Vagina (tissue), 2 donors: Measurements from ENCODE around the gene FZD10. TPM values are rescaled to one million over a fixed set of nuclear protein-coding genes. Genes with fewer than 3 reads are reported as not detected.

Source experiments
- DNase-seq, 2 donors: peaks; one replicate each; pipeline ENCODE4 v3.0.0-alpha.2; 2017; ENCODE audit errors: extremely low spot score in 2 of 2
- H3K27ac ChIP-seq: fragments of 200-600 bp; sonication (generic); one replicate; pipeline ENCODE4 v1.5.1; 2019
- H3K27me3 ChIP-seq: fragments of 200-600 bp; sonication (generic); one replicate; pipeline ENCODE4 v1.5.1; 2019
- H3K36me3 ChIP-seq, 2 donors: fragments of 200-600 bp; sonication (generic); one replicate each; pipeline ENCODE4 v1.5.1; 2017 to 2019
- H3K4me1 ChIP-seq: fragments of 200-600 bp; sonication (generic); one replicate; pipeline ENCODE4 v1.5.1; 2019
- H3K4me3 ChIP-seq, 2 donors: fragments of 200-600 bp; sonication (generic); 1 replicate in 1 of 2; 2 replicates in 1 of 2; pipeline ENCODE4 v1.5.1; 2016 to 2019
- H3K9me3 ChIP-seq: fragments of 200-600 bp; sonication (generic); one replicate; pipeline ENCODE4 v1.5.1; 2019
- POLR2A ChIP-seq, 2 donors: fragments of 450-650 bp; IDR thresholded peaks; one replicate each; pipeline ENCODE4 v1.6.1; 2017; ENCODE audit warnings: antibody characterized with exemption in 2 of 2, mild to moderate bottlenecking in 2 of 2, moderate library complexity in 2 of 2
- POLR2AphosphoS5 ChIP-seq, 2 donors: sonication (generic); formaldehyde crosslinking; IDR thresholded peaks; one replicate each; pipeline ENCODE4 v1.9.0; 2017; ENCODE audit warnings: antibody characterized with exemption in 2 of 2, mild to moderate bottlenecking in 2 of 2, low read depth in 1 of 2; ENCODE audit not compliant: insufficient read depth in 1 of 2
- intact Hi-C: fragments of 100-400 bp; cut with DNase I; formaldehyde crosslinking; loops from one replicate; pipeline ENCODE4 v1.15.1; 2023
- total RNA-seq: library from RNA; depleted of rRNA; stranded (reverse); fragments of >200 nt; gene quantifications from one replicate; pipeline ENCODE4 v1.2.3, GENCODE V29; 2016
- TF ChIP-seq, protein P1 (sequence below), 3 experiments: fragments of 450-650 bp in 2 of 3; fragments of 200-600 bp in 1 of 3; sonication (generic) in 1 of 3; IDR thresholded peaks; one replicate each; pipeline ENCODE4 v1.5.1; 2017 to 2019; ENCODE audit warnings: antibody characterized with exemption in 3 of 3, mild to moderate bottlenecking in 2 of 3, moderate library complexity in 2 of 3

Gene FZD10
- total RNA-seq, 1 donor from 2014 or later = 5.2 TPM

DNA sequence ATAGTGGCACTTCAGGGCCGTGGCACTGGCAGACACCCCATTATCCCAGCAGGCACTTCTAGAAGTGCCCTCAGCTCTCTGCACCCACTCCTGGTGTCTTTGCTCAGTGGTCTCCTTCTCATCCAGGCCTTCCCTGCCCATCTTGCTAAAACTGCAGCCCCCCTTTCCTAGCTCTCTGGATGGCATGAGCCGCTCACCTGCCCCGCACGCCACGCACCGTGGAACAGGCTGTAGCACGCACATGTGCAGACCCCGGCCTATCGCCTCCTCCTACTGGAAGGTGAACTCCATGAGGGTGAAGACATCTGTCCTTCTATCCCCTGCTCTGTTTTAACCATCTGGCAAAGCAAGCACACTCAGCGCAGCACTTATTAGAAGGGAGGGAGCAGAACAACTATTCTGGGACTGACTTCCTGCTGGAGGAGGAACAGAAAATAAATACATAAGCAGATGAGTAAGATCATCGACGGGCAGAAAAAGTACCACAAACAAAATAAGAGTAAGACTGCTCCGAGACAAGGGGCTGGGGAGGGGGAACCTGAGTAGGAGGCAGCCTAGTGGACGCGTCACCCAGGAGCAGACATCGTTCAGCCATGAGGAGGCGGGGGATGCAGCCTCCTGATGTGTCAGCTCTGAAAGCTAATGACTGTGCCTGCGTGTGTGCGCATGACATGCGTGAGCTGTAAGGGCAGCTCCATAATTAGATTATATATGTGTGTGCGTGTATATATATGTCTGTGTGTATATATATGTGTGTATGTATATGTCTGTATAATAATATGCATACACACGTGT, 7.8 kb upstream of the FZD10 start:
- intact Hi-C loops = no loop called here
- Histone ChIP-seq H3K36me3 (no peaks in the 10 kb centered on the region), H3K4me3 (no peak overlapping the region), H3K9me3 (no peaks in the 10 kb centered on the region), H3K27me3 (no peaks in the 10 kb centered on the region), H3K4me1 (no peaks in the 10 kb centered on the region), H3K27ac (no peak overlapping the region)
- TF ChIP-seq POLR2AphosphoS5 (IDR thresholded peaks at IDR 0.05; ENCODE audit: insufficient read depth in 1 of 2, low read depth in 1 of 2) = no peak
- TF ChIP-seq, protein P1, sequence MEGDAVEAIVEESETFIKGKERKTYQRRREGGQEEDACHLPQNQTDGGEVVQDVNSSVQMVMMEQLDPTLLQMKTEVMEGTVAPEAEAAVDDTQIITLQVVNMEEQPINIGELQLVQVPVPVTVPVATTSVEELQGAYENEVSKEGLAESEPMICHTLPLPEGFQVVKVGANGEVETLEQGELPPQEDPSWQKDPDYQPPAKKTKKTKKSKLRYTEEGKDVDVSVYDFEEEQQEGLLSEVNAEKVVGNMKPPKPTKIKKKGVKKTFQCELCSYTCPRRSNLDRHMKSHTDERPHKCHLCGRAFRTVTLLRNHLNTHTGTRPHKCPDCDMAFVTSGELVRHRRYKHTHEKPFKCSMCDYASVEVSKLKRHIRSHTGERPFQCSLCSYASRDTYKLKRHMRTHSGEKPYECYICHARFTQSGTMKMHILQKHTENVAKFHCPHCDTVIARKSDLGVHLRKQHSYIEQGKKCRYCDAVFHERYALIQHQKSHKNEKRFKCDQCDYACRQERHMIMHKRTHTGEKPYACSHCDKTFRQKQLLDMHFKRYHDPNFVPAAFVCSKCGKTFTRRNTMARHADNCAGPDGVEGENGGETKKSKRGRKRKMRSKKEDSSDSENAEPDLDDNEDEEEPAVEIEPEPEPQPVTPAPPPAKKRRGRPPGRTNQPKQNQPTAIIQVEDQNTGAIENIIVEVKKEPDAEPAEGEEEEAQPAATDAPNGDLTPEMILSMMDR (IDR thresholded peaks at IDR 0.05) = no peak
- no peak for TF ChIP-seq POLR2A (IDR thresholded peaks at IDR 0.05)
- DNase-seq = no peak

DNA sequence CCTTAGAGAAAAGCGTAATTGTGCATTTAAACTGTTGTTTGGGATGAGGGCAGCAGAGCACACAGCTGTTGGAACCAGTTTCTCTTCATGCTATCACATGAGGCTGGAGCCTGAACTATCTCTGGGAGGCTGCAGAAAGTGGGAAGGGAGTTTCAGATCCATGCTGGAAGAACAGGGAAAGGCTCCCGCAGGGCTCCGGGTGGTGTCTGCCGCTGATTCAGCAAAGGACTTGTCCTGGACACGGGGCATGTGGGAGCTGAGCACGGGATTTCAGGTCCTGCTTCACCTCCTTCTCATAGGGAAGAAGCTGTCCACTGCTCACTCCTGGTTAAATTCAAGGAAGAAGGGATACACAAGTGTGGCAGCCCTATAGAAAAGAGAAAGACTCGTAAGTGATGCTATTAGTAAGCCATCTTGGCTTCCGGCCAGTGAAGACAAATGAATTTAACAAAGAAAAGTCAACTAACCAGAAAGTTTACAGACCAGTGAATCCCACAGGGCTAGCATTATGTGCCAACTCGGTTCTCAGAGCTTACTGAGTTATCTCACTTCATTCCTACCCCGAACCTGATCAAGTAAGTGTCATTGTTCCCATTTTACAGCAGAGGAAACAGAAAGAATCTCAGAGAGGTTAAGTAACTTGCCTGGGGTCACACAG, 6.7 kb upstream of the FZD10 start:
- Histone ChIP-seq H3K4me3 (no peak overlapping the region), H3K9me3 (no peaks in the 10 kb centered on the region), H3K36me3 (no peaks in the 10 kb centered on the region), H3K27me3 (no peaks in the 10 kb centered on the region), H3K27ac (no peak overlapping the region), H3K4me1 (peaks cover 5% of the 10 kb centered on the region)
- intact Hi-C loops = no loop called here
- no peak for DNase-seq
- TF ChIP-seq, protein P1 (IDR thresholded peaks at IDR 0.05) = no peak

DNA sequence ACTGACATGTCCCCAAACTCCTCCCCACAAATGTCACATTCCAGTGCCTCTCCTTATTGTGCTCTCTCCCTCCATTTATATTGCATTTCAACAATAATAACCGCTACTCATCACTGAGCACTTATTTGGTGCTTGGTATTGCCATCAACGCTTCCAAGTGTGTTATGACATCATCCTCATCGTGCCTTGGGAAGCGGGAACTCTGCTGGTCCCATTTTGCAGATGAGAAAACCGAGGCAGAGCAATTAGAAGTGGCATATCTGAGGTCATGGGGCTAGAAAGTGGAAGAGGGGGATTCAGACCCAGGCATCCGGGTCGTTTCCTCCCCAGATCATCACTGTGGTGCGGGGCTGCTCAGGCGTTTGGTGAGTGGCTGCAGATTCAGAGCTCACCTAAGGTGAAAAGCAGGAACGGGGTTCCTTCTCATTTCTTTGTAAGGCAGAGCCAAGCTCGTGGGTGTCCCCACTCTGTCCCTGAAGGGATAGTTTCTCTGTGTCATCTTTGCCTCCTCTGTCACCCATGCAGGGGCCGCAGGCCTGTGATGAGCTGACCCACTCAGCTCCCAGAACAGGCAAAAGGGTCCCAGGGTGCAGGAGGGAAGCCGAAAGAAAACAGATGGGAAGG, 5.5 kb upstream of the FZD10 start:
- intact Hi-C loops = no loop called here
- no peaks in the 10 kb centered on the region for H3K27me3 ChIP-seq
- TF ChIP-seq POLR2AphosphoS5 (IDR thresholded peaks at IDR 0.05; ENCODE audit: insufficient read depth in 1 of 2, low read depth in 1 of 2) (no peak), POLR2A (IDR thresholded peaks at IDR 0.05) (no peak)
- TF ChIP-seq, protein P1 (IDR thresholded peaks at IDR 0.05) = no peak
- DNase-seq = no peak
- H3K4me1 ChIP-seq = peaks cover 17% of the 10 kb centered on the region
- H3K36me3 ChIP-seq = no peaks in the 10 kb centered on the region
- no peak overlapping the region for H3K4me3 ChIP-seq
- no peak overlapping the region for H3K27ac ChIP-seq
- no peaks in the 10 kb centered on the region for H3K9me3 ChIP-seq

DNA sequence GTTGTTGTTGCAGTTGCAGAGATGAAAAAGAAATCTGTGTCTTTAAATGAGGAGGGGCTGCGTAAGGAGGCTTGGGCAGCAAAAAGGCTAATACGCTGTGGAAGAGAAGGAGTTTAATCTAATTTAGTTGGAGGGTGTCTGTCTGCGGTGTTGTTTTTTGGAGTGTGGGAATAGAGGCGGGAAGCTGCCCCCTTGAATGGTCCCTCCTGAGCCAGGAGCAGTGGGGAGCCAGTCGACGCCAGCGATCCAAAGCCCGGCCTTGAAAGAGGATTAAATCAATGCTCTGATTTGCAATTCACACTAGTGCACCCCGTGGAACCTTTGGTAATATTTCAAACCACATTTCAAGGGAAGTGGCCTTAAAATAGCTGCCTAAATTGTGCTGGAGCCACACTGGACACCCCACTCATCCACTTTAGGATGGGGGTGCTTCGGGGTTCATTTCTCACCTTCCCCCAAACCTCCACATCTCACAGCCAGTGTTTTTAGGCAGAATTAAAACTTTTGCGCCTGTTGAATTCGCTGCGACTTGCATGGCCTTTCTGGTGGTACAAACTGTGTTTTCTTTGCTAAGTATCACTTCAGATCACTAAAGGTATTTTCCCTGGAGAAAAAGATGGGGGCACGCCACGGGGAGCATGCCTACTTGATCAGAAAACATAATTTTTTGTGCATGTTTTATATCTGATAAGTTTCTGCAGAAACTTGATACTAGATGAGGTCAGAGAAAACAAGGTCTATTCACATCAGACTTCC, 4.1 kb upstream of the FZD10 start:
- Histone ChIP-seq H3K27me3 (no peaks in the 10 kb centered on the region), H3K9me3 (no peaks in the 10 kb centered on the region), H3K4me1 (peaks cover 22% of the 10 kb centered on the region), H3K36me3 (no peaks in the 10 kb centered on the region), H3K27ac (no peak overlapping the region), H3K4me3 (no peak overlapping the region)
- no peak for TF ChIP-seq POLR2AphosphoS5 (IDR thresholded peaks at IDR 0.05; ENCODE audit: insufficient read depth in 1 of 2, low read depth in 1 of 2)
- no peak for TF ChIP-seq POLR2A (IDR thresholded peaks at IDR 0.05)
- TF ChIP-seq, protein P1 (IDR thresholded peaks at IDR 0.05) = no peak
- no peak for DNase-seq
- intact Hi-C loops = no loop called here
